Stomach (tissue), 9 donors: ENCODE results near the gene JAK2. TPM values are rescaled to one million over a fixed set of nuclear protein-coding genes. Genes with fewer than 3 reads are reported as not detected.

ENCODE experiments used
- DNase-seq, 2 donors: peaks; one replicate each; pipeline versions ENCODE4 v3.0.0 to v3.0.0-alpha.2; 2013 to 2019
- H3K27ac ChIP-seq, 5 donors: fragments of 200-600 bp in 4 of 5; sonication (generic) in 4 of 5; one replicate each; pipeline ENCODE4 v1.5.1; 2013 to 2019; ENCODE audit warnings: mild to moderate bottlenecking in 1 of 5, moderate library complexity in 1 of 5
- H3K27me3 ChIP-seq, 3 donors: fragments of 200-600 bp; sonication (generic); one replicate each; pipeline ENCODE4 v1.5.1; 2017 to 2019; ENCODE audit warnings: mixed run types in 1 of 3
- H3K36me3 ChIP-seq, 4 donors: fragments of 200-600 bp; sonication (generic); 1 replicate in 3 of 4; 2 replicates in 1 of 4; pipeline ENCODE4 v1.5.1; 2016 to 2019
- H3K4me1 ChIP-seq, 4 donors: fragments of 200-600 bp; sonication (generic); one replicate each; pipeline ENCODE4 v1.5.1; 2016 to 2019
- H3K4me3 ChIP-seq, 4 donors: fragments of 200-600 bp; sonication (generic) in 3 of 4; one replicate each; pipeline ENCODE4 v1.5.1; 2016 to 2019; ENCODE audit warnings: mild to moderate bottlenecking in 1 of 4
- H3K9me3 ChIP-seq, 4 donors: fragments of 200-600 bp; sonication (generic); one replicate each; pipeline ENCODE4 v1.5.1; 2016 to 2019
- EP300 ChIP-seq: sonication (generic); formaldehyde crosslinking; IDR thresholded peaks from one replicate; pipeline ENCODE4 v1.6.1; 2017; ENCODE audit warnings: antibody characterized with exemption
- POLR2A ChIP-seq, 4 donors: fragments of 450-650 bp; IDR thresholded peaks; one replicate each; pipeline ENCODE4 v1.6.1; 2016; ENCODE audit warnings: antibody characterized with exemption in 4 of 4, control low read depth in 2 of 4, mild to moderate bottlenecking in 1 of 4, moderate library complexity in 1 of 4
- POLR2AphosphoS5 ChIP-seq, 3 donors: sonication (generic); formaldehyde crosslinking; IDR thresholded peaks; one replicate each; pipeline ENCODE4 v1.6.1; 2016; ENCODE audit warnings: antibody characterized with exemption in 3 of 3
- WGBS, 5 donors: extraction: QIAGEN DNeasy Blood & Tissue Kit in 3 of 5; methylation state at CpG; one replicate each; pipeline versions ENCODE4 v1.1.5 to v1.1.7; 2013 to 2018; 5-methylcytosine and 5-hydroxymethylcytosine counted together
- intact Hi-C: fragments of 100-400 bp; cut with DNase I; formaldehyde crosslinking; loops from one replicate; pipeline ENCODE4 v1.15.1; 2023; ENCODE audit warnings: low total_unique reads
- polyA plus RNA-seq, 3 donors: library from polyadenylated mRNA; stranded (reverse); fragments of 200-250 nt; gene quantifications; one replicate each; pipeline ENCODE4 v1.2.3, GENCODE V29; 2013
- total RNA-seq, 5 donors: library from RNA; depleted of rRNA; stranded (reverse); fragments of >200 nt; gene quantifications; one replicate each; pipeline versions ENCODE4 v1.1.0 to v1.2.3, GENCODE V29; 2014 to 2016
- TF ChIP-seq, protein P1 (sequence below), 7 experiments: fragments of 450-650 bp in 4 of 7; fragments of 200-600 bp in 3 of 7; sonication (generic) in 3 of 7; IDR thresholded peaks; one replicate each; pipeline ENCODE4 v1.5.1; 2016 to 2019; ENCODE audit warnings: antibody characterized with exemption in 7 of 7, control low read depth in 2 of 7, mild to moderate bottlenecking in 1 of 7
- donor health status: healthy with polysubstance abuse.
- donor health status: Bipolar disorder and iron deficiency.
- donor health status: healthy.

JAK2 gene
- total and polyA plus RNA-seq, 8 donors: 3.9 to 58.6 (median 26.0) TPM

- WGBS, 5 donors: 71 to 93% (median 82%) methylated on average over 1 of the region's 1 CpG
- Histone ChIP-seq H3K4me1 (no peaks in the 10 kb centered on the region), H3K27me3 (no peaks in the 10 kb centered on the region), H3K4me3 (no peak overlapping the region), H3K9me3 (no peaks in the 10 kb centered on the region), H3K36me3 (peaks cover 7 to 54% (median 40%) of the 10 kb centered on the region in 4 donors), H3K27ac (no peak overlapping the region)
- DNase-seq: no peak
- TF ChIP-seq POLR2A (IDR thresholded peaks at IDR 0.05) (no peak), EP300 (no peak), POLR2AphosphoS5 (IDR thresholded peaks at IDR 0.05) (no peak)
- TF ChIP-seq, protein P1, sequence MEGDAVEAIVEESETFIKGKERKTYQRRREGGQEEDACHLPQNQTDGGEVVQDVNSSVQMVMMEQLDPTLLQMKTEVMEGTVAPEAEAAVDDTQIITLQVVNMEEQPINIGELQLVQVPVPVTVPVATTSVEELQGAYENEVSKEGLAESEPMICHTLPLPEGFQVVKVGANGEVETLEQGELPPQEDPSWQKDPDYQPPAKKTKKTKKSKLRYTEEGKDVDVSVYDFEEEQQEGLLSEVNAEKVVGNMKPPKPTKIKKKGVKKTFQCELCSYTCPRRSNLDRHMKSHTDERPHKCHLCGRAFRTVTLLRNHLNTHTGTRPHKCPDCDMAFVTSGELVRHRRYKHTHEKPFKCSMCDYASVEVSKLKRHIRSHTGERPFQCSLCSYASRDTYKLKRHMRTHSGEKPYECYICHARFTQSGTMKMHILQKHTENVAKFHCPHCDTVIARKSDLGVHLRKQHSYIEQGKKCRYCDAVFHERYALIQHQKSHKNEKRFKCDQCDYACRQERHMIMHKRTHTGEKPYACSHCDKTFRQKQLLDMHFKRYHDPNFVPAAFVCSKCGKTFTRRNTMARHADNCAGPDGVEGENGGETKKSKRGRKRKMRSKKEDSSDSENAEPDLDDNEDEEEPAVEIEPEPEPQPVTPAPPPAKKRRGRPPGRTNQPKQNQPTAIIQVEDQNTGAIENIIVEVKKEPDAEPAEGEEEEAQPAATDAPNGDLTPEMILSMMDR (IDR thresholded peaks at IDR 0.05): no peak
- intact Hi-C loops: no loop called here
Measured at GRCh38 chr9:5122116-5122515, 137.0 kb downstream of the JAK2 start.

DNA sequence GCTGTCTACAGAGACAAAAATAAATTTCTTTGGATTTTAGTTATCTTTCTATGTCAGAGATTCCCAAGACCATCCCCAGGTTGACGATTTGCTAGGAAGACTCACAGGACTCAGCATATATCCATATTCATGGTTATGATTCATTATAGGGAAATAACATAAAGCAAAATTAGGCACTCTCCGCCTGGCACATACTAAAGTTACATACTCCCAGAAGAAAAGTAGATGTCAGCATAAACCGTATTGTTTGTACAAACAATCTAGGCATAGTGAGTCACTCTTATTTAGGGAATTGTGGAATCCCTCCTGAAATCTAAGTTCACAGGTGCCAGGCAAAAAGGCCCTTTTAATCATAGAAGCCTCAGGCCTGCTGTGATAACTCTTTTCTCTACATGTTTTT lies 137.4 kb downstream of the JAK2 start:
- Histone ChIP-seq H3K4me3 (no peak overlapping the region), H3K36me3 (peaks cover 7 to 56% (median 43%) of the 10 kb centered on the region in 4 donors), H3K27me3 (no peaks in the 10 kb centered on the region), H3K27ac (no peak overlapping the region), H3K4me1 (no peaks in the 10 kb centered on the region), H3K9me3 (no peaks in the 10 kb centered on the region)
- DNase-seq: no peak
- intact Hi-C loops: no loop called here
- WGBS, 5 donors: 83 to 94% (median 88%) methylated on average over 3 of the region's 3 CpGs
- TF ChIP-seq POLR2A (IDR thresholded peaks at IDR 0.05) (no peak), EP300 (no peak), POLR2AphosphoS5 (IDR thresholded peaks at IDR 0.05) (no peak)
- TF ChIP-seq, protein P1 (IDR thresholded peaks at IDR 0.05): no peak

GRCh38 chr9:5140151-5140550 lies 155.1 kb downstream of the JAK2 start:
- Histone ChIP-seq H3K27ac (no peak overlapping the region), H3K9me3 (peaks cover 0 to 66% (median 33%) of the 10 kb centered on the region in 4 donors), H3K4me3 (no peak overlapping the region), H3K4me1 (no peaks in the 10 kb centered on the region), H3K36me3 (peaks cover 6 to 28% (median 21%) of the 10 kb centered on the region in 4 donors), H3K27me3 (no peaks in the 10 kb centered on the region)
- intact Hi-C loops: no loop called here
- DNase-seq: no peak
- WGBS, 5 donors: 84 to 93% (median 86%) methylated on average over 1 of the region's 1 CpG
- TF ChIP-seq POLR2A (IDR thresholded peaks at IDR 0.05) (no peak), POLR2AphosphoS5 (IDR thresholded peaks at IDR 0.05) (no peak), EP300 (no peak)
- TF ChIP-seq, protein P1 (IDR thresholded peaks at IDR 0.05): no peak

GRCh38 chr9:5144217-5144616 lies 159.1 kb downstream of the JAK2 start:
- Histone ChIP-seq H3K36me3 (peaks cover 24 to 63% (median 53%) of the 10 kb centered on the region in 4 donors), H3K27me3 (no peaks in the 10 kb centered on the region), H3K4me1 (no peaks in the 10 kb centered on the region), H3K27ac (no peak overlapping the region), H3K9me3 (peaks cover 8 to 81% (median 36%) of the 10 kb centered on the region in 4 donors), H3K4me3 (no peak overlapping the region)
- intact Hi-C loops: no loop called here
- DNase-seq: no peak
- TF ChIP-seq POLR2AphosphoS5 (IDR thresholded peaks at IDR 0.05): no peak
- TF ChIP-seq, protein P1 (IDR thresholded peaks at IDR 0.05): no peak
- no peak for TF ChIP-seq EP300
- no peak for TF ChIP-seq POLR2A (IDR thresholded peaks at IDR 0.05)
- WGBS, 5 donors: 81 to 98% (median 93%) methylated on average over 7 of the region's 7 CpGs
